ENCODE results near the gene NCKIPSD.

NCKIPSD gene

DNA sequence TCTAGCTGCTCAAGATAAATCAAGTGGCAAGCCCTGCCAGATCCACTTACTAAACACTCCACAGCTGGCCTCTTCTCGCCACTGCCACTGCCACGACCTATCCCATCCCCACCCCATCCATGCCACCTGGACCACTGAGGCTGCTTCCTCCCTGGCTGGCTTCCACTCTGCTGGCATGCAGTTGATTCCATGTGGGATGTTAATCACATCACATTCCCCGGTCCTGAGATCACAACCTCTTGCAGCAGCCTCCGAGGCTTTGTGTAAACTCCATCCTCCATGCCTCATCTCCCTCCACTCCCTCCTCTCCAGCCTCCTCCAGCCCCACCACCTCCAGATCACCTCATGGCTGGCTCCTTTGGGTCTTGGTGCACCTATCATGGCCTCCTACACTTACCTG is 7.7 kb downstream of the NCKIPSD start (continued):
- TF ChIP-seq, protein P1, sequence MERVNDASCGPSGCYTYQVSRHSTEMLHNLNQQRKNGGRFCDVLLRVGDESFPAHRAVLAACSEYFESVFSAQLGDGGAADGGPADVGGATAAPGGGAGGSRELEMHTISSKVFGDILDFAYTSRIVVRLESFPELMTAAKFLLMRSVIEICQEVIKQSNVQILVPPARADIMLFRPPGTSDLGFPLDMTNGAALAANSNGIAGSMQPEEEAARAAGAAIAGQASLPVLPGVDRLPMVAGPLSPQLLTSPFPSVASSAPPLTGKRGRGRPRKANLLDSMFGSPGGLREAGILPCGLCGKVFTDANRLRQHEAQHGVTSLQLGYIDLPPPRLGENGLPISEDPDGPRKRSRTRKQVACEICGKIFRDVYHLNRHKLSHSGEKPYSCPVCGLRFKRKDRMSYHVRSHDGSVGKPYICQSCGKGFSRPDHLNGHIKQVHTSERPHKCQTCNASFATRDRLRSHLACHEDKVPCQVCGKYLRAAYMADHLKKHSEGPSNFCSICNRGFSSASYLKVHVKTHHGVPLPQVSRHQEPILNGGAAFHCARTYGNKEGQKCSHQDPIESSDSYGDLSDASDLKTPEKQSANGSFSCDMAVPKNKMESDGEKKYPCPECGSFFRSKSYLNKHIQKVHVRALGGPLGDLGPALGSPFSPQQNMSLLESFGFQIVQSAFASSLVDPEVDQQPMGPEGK (tag by site-specific recombination; IDR thresholded peaks at IDR 0.05) = no peak

DNA sequence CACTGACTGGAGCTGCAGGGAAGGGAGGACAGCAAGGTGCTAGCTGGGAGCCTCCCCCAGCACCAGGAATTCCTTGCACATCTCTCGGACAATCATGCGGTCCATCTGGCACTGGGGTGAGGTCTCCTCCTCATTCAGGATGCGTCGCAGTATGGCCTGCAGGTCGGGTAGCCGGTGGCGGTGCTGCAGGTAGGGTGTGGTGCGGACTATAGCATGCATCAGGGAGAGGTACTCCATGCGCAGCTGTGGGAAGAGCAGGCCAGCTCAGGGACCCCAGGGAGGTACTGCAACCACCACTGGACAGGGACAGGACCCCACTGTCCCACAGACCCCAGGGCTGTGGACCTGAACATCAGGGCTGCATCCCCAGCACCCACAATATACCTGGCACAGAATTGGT is 11.2 kb downstream of the NCKIPSD start:
- Histone ChIP-seq H3K27ac (ENCODE audit: extremely low read depth, low read depth, low read length) (no peak overlapping the region), H3K9me3 (ENCODE audit: control insufficient read depth, insufficient read depth, low read depth, low read length) (no peaks in the 10 kb centered on the region), H3K36me3 (ENCODE audit: control insufficient read depth in 2 of 2, insufficient read depth in 1 of 2, low read length in 2 of 2) (peaks cover 3 to 78% of the 10 kb centered on the region in 2 experiments; a peak in 2 of 3 replicates), H3K4me1 (ENCODE audit: control insufficient read depth, insufficient read depth, low read length) (no peaks in the 10 kb centered on the region), H3K4me3 (ENCODE audit: low read depth, low read length) (no peak overlapping the region)
- no peak for TF ChIP-seq ZNF248 (tag by site-specific recombination; IDR thresholded peaks at IDR 0.05)
- TF ChIP-seq KLF7 (tag by site-specific recombination; IDR thresholded peaks at IDR 0.05; ENCODE audit: borderline replicate concordance) = no peak
- no peak for TF ChIP-seq ZFP41 (tag by site-specific recombination; IDR thresholded peaks at IDR 0.05; ENCODE audit: borderline replicate concordance)
- TF ChIP-seq, protein P2, sequence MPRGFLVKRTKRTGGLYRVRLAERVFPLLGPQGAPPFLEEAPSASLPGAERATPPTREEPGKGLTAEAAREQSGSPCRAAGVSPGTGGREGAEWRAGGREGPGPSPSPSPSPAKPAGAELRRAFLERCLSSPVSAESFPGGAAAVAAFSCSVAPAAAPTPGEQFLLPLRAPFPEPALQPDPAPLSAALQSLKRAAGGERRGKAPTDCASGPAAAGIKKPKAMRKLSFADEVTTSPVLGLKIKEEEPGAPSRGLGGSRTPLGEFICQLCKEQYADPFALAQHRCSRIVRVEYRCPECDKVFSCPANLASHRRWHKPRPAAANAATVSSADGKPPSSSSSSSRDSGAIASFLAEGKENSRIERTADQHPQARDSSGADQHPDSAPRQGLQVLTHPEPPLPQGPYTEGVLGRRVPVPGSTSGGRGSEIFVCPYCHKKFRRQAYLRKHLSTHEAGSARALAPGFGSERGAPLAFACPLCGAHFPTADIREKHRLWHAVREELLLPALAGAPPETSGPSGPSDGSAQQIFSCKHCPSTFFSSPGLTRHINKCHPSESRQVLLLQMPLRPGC (tag by site-specific recombination; IDR thresholded peaks at IDR 0.05) = no peak
- TF ChIP-seq, protein P3, sequence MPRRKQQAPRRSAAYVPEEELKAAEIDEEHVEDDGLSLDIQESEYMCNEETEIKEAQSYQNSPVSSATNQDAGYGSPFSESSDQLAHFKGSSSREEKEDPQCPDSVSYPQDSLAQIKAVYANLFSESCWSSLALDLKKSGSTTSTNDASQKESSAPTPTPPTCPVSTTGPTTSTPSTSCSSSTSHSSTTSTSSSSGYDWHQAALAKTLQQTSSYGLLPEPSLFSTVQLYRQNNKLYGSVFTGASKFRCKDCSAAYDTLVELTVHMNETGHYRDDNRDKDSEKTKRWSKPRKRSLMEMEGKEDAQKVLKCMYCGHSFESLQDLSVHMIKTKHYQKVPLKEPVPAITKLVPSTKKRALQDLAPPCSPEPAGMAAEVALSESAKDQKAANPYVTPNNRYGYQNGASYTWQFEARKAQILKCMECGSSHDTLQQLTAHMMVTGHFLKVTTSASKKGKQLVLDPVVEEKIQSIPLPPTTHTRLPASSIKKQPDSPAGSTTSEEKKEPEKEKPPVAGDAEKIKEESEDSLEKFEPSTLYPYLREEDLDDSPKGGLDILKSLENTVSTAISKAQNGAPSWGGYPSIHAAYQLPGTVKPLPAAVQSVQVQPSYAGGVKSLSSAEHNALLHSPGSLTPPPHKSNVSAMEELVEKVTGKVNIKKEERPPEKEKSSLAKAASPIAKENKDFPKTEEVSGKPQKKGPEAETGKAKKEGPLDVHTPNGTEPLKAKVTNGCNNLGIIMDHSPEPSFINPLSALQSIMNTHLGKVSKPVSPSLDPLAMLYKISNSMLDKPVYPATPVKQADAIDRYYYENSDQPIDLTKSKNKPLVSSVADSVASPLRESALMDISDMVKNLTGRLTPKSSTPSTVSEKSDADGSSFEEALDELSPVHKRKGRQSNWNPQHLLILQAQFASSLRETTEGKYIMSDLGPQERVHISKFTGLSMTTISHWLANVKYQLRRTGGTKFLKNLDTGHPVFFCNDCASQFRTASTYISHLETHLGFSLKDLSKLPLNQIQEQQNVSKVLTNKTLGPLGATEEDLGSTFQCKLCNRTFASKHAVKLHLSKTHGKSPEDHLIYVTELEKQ (tag by site-specific recombination; IDR thresholded peaks at IDR 0.05; ENCODE audit: borderline replicate concordance) = no peak
- no peak for TF ChIP-seq ZNF280C (tag by site-specific recombination; IDR thresholded peaks at IDR 0.05)
- no peak for TF ChIP-seq ZNF350 (tag by site-specific recombination; IDR thresholded peaks at IDR 0.05)
- no peak for TF ChIP-seq ZNF211 (tag by site-specific recombination; IDR thresholded peaks at IDR 0.05; ENCODE audit: low read depth)
- no peak for TF ChIP-seq ZNF112 (tag by site-specific recombination; IDR thresholded peaks at IDR 0.05)
- TF ChIP-seq, protein P4, sequence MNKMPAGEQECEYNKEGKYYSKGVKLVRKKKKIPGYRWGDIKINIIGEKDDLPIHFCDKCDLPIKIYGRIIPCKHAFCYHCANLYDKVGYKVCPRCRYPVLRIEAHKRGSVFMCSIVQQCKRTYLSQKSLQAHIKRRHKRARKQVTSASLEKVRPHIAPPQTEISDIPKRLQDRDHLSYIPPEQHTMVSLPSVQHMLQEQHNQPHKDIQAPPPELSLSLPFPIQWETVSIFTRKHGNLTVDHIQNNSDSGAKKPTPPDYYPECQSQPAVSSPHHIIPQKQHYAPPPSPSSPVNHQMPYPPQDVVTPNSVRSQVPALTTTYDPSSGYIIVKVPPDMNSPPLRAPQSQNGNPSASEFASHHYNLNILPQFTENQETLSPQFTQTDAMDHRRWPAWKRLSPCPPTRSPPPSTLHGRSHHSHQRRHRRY (tag by site-specific recombination; IDR thresholded peaks at IDR 0.05) = no peak
- no peak for TF ChIP-seq ZNF610 (tag by site-specific recombination; IDR thresholded peaks at IDR 0.05; ENCODE audit: borderline replicate concordance)
- TF ChIP-seq ZNF785 (tag by site-specific recombination; IDR thresholded peaks at IDR 0.05) = no peak
- TF ChIP-seq ZBTB26 (tag by site-specific recombination; optimal IDR thresholded peaks at IDR 0.05) = no peak
- no peak for TF ChIP-seq IKZF3 (tag by site-specific recombination; IDR thresholded peaks at IDR 0.05)
- TF ChIP-seq ZNF488 (tag by site-specific recombination; IDR thresholded peaks at IDR 0.05) = no peak
- TF ChIP-seq ZNF23 (tag by site-specific recombination; IDR thresholded peaks at IDR 0.05; ENCODE audit: borderline replicate concordance) = no peak
- TF ChIP-seq TRIM28 (IDR thresholded peaks at IDR 0.05; ENCODE audit: borderline replicate concordance, low read length) = no peak
- no peak for TF ChIP-seq ZNF114 (tag by site-specific recombination; IDR thresholded peaks at IDR 0.05)
- CTCF ChIA-PET = interaction anchor here (1.0 kb wide), 1 partner anchor 10 kb away, joined by 7 read pairs; no protein-coding TSS in a partner anchor
- POLR2A ChIA-PET = interaction anchor here (2.0 kb wide), 1 partner anchor 10 kb away, joined by 12 read pairs; no protein-coding TSS in a partner anchor

All from HEK293 (cell line).